Keratinocyte (primary cell): ENCODE measurements around the gene PPP1R3C. TPM values are rescaled to one million over a fixed set of nuclear protein-coding genes. Genes with fewer than 3 reads are reported as not detected.
A peak's percentile ranks its signal among the peaks of the same experiment; 100 is the strongest.

Experiments used
- DNase-seq: peaks from one replicate; pipeline ENCODE4 v3.0.0-alpha.2; 2011; ENCODE audit warnings: low read depth, missing footprints, low spot score
- FAIRE-seq: peaks from 2 replicates; lab custom pipeline; 2011; peaks lifted over from hg19 to GRCh38; lab: Jason Lieb, UNC
- H2AFZ ChIP-seq: 2 replicates; pipeline ENCODE4 v1.6.0; 2012; ENCODE audit warnings: low read length, control low read depth, inconsistent platforms; ENCODE audit not compliant: control insufficient read depth
- H3K27ac ChIP-seq: 2 replicates; pipeline ENCODE4 v1.5.1; 2011; ENCODE audit warnings: low read length; ENCODE audit not compliant: control insufficient read depth, insufficient read depth
- H3K27me3 ChIP-seq: 3 replicates; pipeline ENCODE4 v1.6.0; 2011; ENCODE audit warnings: low read length; ENCODE audit not compliant: control insufficient read depth, insufficient read depth; ENCODE audit errors: extremely low read depth
- H3K36me3 ChIP-seq, 2 experiments: 2 replicates in 1 of 2; 3 replicates in 1 of 2; pipeline ENCODE4 v1.5.1; 2011; ENCODE audit warnings: low read length in 2 of 2, mild to moderate bottlenecking in 1 of 2; ENCODE audit not compliant: control insufficient read depth in 2 of 2, insufficient read depth in 2 of 2; ENCODE audit errors: extremely low read depth in 1 of 2
- H3K4me1 ChIP-seq: 3 replicates; pipeline ENCODE4 v1.5.1; 2011; ENCODE audit warnings: low read length; ENCODE audit not compliant: control insufficient read depth, insufficient read depth; ENCODE audit errors: extremely low read depth
- H3K4me2 ChIP-seq: 3 replicates; pipeline ENCODE4 v1.6.0; 2011; ENCODE audit warnings: low read depth, low read length; ENCODE audit not compliant: control insufficient read depth, insufficient read depth; ENCODE audit errors: extremely low read depth
- H3K4me3 ChIP-seq, 3 experiments: fragments of 200-600 bp in 1 of 3; sonication (generic) in 1 of 3; 2 replicates in 2 of 3; 3 replicates in 1 of 3; pipeline ENCODE4 v1.5.1; 2011 to 2016; ENCODE audit warnings: low read length in 3 of 3, mild to moderate bottlenecking in 3 of 3, control low read depth in 2 of 3, inconsistent platforms in 1 of 3, low read depth in 1 of 3, mixed read lengths in 1 of 3, mixed run types in 1 of 3, moderate library complexity in 1 of 3; ENCODE audit not compliant: control insufficient read depth in 2 of 3, insufficient read depth in 2 of 3; ENCODE audit errors: extremely low read depth in 1 of 3
- H3K79me2 ChIP-seq: 2 replicates; pipeline ENCODE4 v1.6.0; 2012; ENCODE audit warnings: low read length; ENCODE audit not compliant: control insufficient read depth, insufficient read depth
- H3K9ac ChIP-seq: 3 replicates; pipeline ENCODE4 v1.6.0; 2011; ENCODE audit warnings: low read length; ENCODE audit not compliant: control insufficient read depth, insufficient read depth; ENCODE audit errors: extremely low read depth
- H3K9me1 ChIP-seq: 3 replicates; pipeline ENCODE4 v1.6.0; 2011; ENCODE audit warnings: low read length; ENCODE audit not compliant: control insufficient read depth, insufficient read depth; ENCODE audit errors: extremely low read depth
- H3K9me3 ChIP-seq: 2 replicates; pipeline ENCODE4 v1.5.1; 2012; ENCODE audit warnings: low read depth, low read length; ENCODE audit not compliant: control insufficient read depth
- H4K20me1 ChIP-seq: 3 replicates; pipeline ENCODE4 v1.6.0; 2011; ENCODE audit warnings: low read length; ENCODE audit not compliant: control insufficient read depth, insufficient read depth; ENCODE audit errors: extremely low read depth
- CTCF ChIP-seq, 3 experiments: IDR thresholded peaks in 1 of 3; conservative IDR thresholded peaks in 1 of 3; optimal IDR thresholded peaks in 1 of 3; 2 replicates in 2 of 3; 3 replicates in 1 of 3; pipeline versions ENCODE3 to v1.5.1; 2011; ENCODE audit warnings: low read length in 3 of 3, mild to moderate bottlenecking in 3 of 3, moderate library complexity in 2 of 3, control low read depth in 1 of 3, inconsistent platforms in 1 of 3; ENCODE audit not compliant: insufficient read depth in 2 of 3; ENCODE audit errors: extremely low read depth in 1 of 3
- EZH2 ChIP-seq: IDR thresholded peaks from one replicate; pipeline ENCODE4 v1.6.1; 2012; ENCODE audit warnings: inconsistent platforms, mild to moderate bottlenecking, low read length, moderate library complexity
- dilution Hi-C: fragments of 300-500 bp; cut with MboI; formaldehyde crosslinking; loops from one replicate; pipeline ENCODE4 v1.7.0; 2020; ENCODE audit warnings: low sequenced_read_pairs; ENCODE audit not compliant: extremely low pct_ligation_motif_present
- polyA plus RNA-seq, 5 experiments: library from polyadenylated mRNA; depleted of rRNA in 3 of 5; stranded (reverse) in 3 of 5; stranded (forward) in 1 of 5; unstranded in 1 of 5; fragments of >200 nt; gene quantifications; 1 replicate in 1 of 5; 2 replicates in 3 of 5; 3 replicates in 1 of 5; pipeline versions ENCODE4 v1.2.1 to v1.2.3, GENCODE V29; 2011 to 2012; ENCODE audit warnings: missing spikeins in 2 of 5, low read depth in 1 of 5, low replicate concordance in 1 of 5

Gene PPP1R3C
- polyA plus RNA-seq, 1 donor (not counting 4 experiments of a cell fraction or from before 2014, with no cell fraction given): 7.3 TPM

- Histone ChIP-seq H3K4me2 (no peak overlapping the region), H3K4me1 (peaks cover 12% of the 10 kb centered on the region), H2AFZ (no peak overlapping the region), H3K4me3 (no peak overlapping the region), H3K27me3 (no peaks in the 10 kb centered on the region), H3K9ac (no peak overlapping the region), H3K9me1 (no peaks in the 10 kb centered on the region), H3K79me2 (no peaks in the 10 kb centered on the region), H3K36me3 (no peaks in the 10 kb centered on the region), H4K20me1 (no peaks in the 10 kb centered on the region), H3K27ac (no peak overlapping the region), H3K9me3 (no peaks in the 10 kb centered on the region)
- TF ChIP-seq EZH2 (no peak), CTCF (optimal IDR thresholded peaks at IDR 0.05 in 1 of 3, IDR thresholded peaks at IDR 0.05 in 1 of 3, conservative IDR thresholded peaks at IDR 0.05 in 1 of 3; ENCODE audit: extremely low read depth in 1 of 3, insufficient read depth in 2 of 3, low read length in 3 of 3) (peak; percentile 38 to 63 (median 62))
- dilution Hi-C loops: no loop called here
- DNase-seq (no peak), FAIRE-seq (peak; percentile 44)
Observed at GRCh38 chr10:91643700-91644099, 10.8 kb upstream of the PPP1R3C start.

- TF ChIP-seq CTCF (optimal IDR thresholded peaks at IDR 0.05 in 1 of 3, IDR thresholded peaks at IDR 0.05 in 1 of 3, conservative IDR thresholded peaks at IDR 0.05 in 1 of 3; ENCODE audit: extremely low read depth in 1 of 3, insufficient read depth in 2 of 3, low read length in 3 of 3) (no peak), EZH2 (no peak)
- H3K9ac ChIP-seq: no peak overlapping the region
- peaks cover 12% of the 10 kb centered on the region for H3K4me1 ChIP-seq
- DNase-seq: no peak
- H3K27me3 ChIP-seq: no peaks in the 10 kb centered on the region
- no peak overlapping the region for H3K4me2 ChIP-seq
- peak; percentile 67 for FAIRE-seq
- no peaks in the 10 kb centered on the region for H3K36me3 ChIP-seq
- H3K79me2 ChIP-seq: no peaks in the 10 kb centered on the region
- H4K20me1 ChIP-seq: no peaks in the 10 kb centered on the region
- no peak overlapping the region for H2AFZ ChIP-seq
- no peaks in the 10 kb centered on the region for H3K9me1 ChIP-seq
- H3K27ac ChIP-seq: no peak overlapping the region
- no peaks in the 10 kb centered on the region for H3K9me3 ChIP-seq
- dilution Hi-C loops: no loop called here
- H3K4me3 ChIP-seq: no peak overlapping the region
Observed at GRCh38 chr10:91642831-91643692, 10.2 kb upstream of the PPP1R3C start.
